Heart left ventricle (tissue), 13 donors: ENCODE data around the gene DPP8.

Source experiments
- CTCF ChIP-seq, 12 donors: fragments of 200-600 bp; sonication (generic) in 4 of 12; IDR thresholded peaks; one replicate each; pipeline versions ENCODE4 v1.5.0 to v1.8.0; 2018 to 2022; ENCODE audit warnings: antibody characterized with exemption in 12 of 12, mild to moderate bottlenecking in 5 of 12
- POLR2A ChIP-seq, 2 donors: fragments of 450-650 bp; IDR thresholded peaks; one replicate each; pipeline ENCODE4 v1.6.1; 2017; ENCODE audit warnings: antibody characterized with exemption in 2 of 2, mild to moderate bottlenecking in 2 of 2, moderate library complexity in 2 of 2
- donor health status: ischemic (EF 13 %, LVEDD 7.1; RV severe dilation, severe dysfunction).
- donor health status: DM: no; HTN: yes; CAD: no.
- donor health status: DM: no; HTN: no; CAD: no.
- donor health status: ischemic (EF 25% LVEDD 6.9; RV normal size, moderate dysfunction).
- donor health status: ischemic (EF 25% LVEDD 5.7; RV mildly dilated, moderate dysfunction).
- donor health status: ischemic (EF 35%, LVEDD 5.7; RV mildly dilated, moderate dysfunction).
- donor health status: nonischemic (EF 11% LVEDD 7.7; RV severe dilation, severe dysfunction).
- donor health status: DM: yes; HTN: yes; CAD: no.
- donor health status: PGD.
- donor health status: ischemic (EF 29% LVEDD 5.4; RV normal size, mild dysfunction).
- donor health status: nonischemic (EF 23%, LVEDD 6.1; RV moderate dilation, normal function).

DNA sequence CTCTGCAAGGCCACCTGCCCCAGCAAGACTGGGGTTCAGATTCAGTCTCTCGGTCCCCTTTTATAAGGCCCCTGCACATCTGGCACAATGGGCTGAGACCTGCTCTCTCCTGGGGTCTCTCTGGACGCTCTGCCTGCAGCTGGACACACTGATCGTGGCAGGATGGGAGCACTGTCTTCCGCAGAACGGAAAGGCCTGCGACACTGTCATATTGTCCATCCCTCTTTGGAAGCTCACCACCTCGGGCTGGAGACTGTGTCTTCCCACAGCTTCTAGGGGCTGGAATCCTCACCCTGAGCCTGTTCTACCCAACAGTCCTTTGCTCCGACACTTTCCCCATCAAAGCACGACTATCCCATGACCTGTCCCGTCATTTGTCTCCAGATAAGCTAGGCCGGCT, 83.3 kb downstream of the DPP8 start:
- TF ChIP-seq CTCF (IDR thresholded peaks at IDR 0.05) = no peak
- TF ChIP-seq POLR2A (IDR thresholded peaks at IDR 0.05) = no peak
